ENCODE results near the gene CAPN8.

CAPN8 gene

GRCh38 chr1:223542831-223543230 lies 122.7 kb downstream of the CAPN8 start:
- Histone ChIP-seq H3K36me3 (ENCODE audit: control insufficient read depth, insufficient read depth, low read length) (no peaks in the 10 kb centered on the region), H3K27me3 (ENCODE audit: control insufficient read depth, insufficient read depth, low read length) (no peaks in the 10 kb centered on the region), H3K9me3 (ENCODE audit: control insufficient read depth, insufficient read depth, low read length) (no peaks in the 10 kb centered on the region), H3K4me1 (ENCODE audit: control insufficient read depth, insufficient read depth, low read length) (no peaks in the 10 kb centered on the region), H3K9ac (ENCODE audit: low read depth, low read length) (no peak overlapping the region), H3K27ac (ENCODE audit: low read depth, low read length) (no peak overlapping the region), H3K4me3 (ENCODE audit: low read depth, low read length) (no peak overlapping the region)

GRCh38 chr1:223540485-223541106 lies 124.9 kb downstream of the CAPN8 start:
- Histone ChIP-seq H3K4me1 (ENCODE audit: control insufficient read depth, insufficient read depth, low read length) (no peaks in the 10 kb centered on the region), H3K27ac (ENCODE audit: low read depth, low read length) (no peak overlapping the region), H3K4me3 (ENCODE audit: low read depth, low read length) (no peak overlapping the region), H3K36me3 (ENCODE audit: control insufficient read depth, insufficient read depth, low read length) (no peaks in the 10 kb centered on the region), H3K27me3 (ENCODE audit: control insufficient read depth, insufficient read depth, low read length) (no peaks in the 10 kb centered on the region), H3K9me3 (ENCODE audit: control insufficient read depth, insufficient read depth, low read length) (no peaks in the 10 kb centered on the region), H3K9ac (ENCODE audit: low read depth, low read length) (no peak overlapping the region)

GRCh38 chr1:223539750-223540149 lies 125.8 kb downstream of the CAPN8 start:
- H3K27ac ChIP-seq (ENCODE audit: low read depth, low read length): no peak overlapping the region
- H3K4me1 ChIP-seq (ENCODE audit: control insufficient read depth, insufficient read depth, low read length): no peaks in the 10 kb centered on the region
- no peak overlapping the region for H3K4me3 ChIP-seq (ENCODE audit: low read depth, low read length)
- H3K27me3 ChIP-seq (ENCODE audit: control insufficient read depth, insufficient read depth, low read length): no peaks in the 10 kb centered on the region
- no peaks in the 10 kb centered on the region for H3K9me3 ChIP-seq (ENCODE audit: control insufficient read depth, insufficient read depth, low read length)
- no peaks in the 10 kb centered on the region for H3K36me3 ChIP-seq (ENCODE audit: control insufficient read depth, insufficient read depth, low read length)
- no peak overlapping the region for H3K9ac ChIP-seq (ENCODE audit: low read depth, low read length)

DNA sequence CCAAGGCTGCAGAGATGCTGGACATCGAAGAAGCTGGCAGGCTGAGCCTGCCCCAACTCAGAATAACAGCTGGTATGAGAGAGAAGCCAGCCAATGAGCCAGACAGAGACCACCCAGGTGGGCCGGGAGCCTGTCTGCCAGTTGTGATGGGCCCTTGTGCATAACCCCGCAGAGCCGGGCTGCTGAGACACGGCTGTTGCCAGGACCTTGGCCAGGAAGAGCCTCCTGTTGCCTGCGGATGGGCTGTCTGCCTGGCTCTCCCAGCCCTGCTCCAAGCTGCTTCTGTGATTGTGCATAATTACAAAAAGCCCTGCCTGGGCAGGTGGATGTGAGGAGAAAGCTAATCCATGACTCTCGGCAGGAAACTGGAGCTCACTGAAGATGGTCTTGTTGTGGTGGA lies 126.5 kb downstream of the CAPN8 start:
- Histone ChIP-seq H3K4me3 (ENCODE audit: low read depth, low read length) (no peak overlapping the region), H3K4me1 (ENCODE audit: control insufficient read depth, insufficient read depth, low read length) (no peaks in the 10 kb centered on the region), H3K9ac (ENCODE audit: low read depth, low read length) (no peak overlapping the region), H3K9me3 (ENCODE audit: control insufficient read depth, insufficient read depth, low read length) (no peaks in the 10 kb centered on the region), H3K27ac (ENCODE audit: low read depth, low read length) (no peak overlapping the region), H3K36me3 (ENCODE audit: control insufficient read depth, insufficient read depth, low read length) (no peaks in the 10 kb centered on the region), H3K27me3 (ENCODE audit: control insufficient read depth, insufficient read depth, low read length) (no peaks in the 10 kb centered on the region)

- no peaks in the 10 kb centered on the region for H3K36me3 ChIP-seq (ENCODE audit: control insufficient read depth, insufficient read depth, low read length)
- H3K27me3 ChIP-seq (ENCODE audit: control insufficient read depth, insufficient read depth, low read length): no peaks in the 10 kb centered on the region
- H3K4me3 ChIP-seq (ENCODE audit: low read depth, low read length): no peak overlapping the region
- no peaks in the 10 kb centered on the region for H3K9me3 ChIP-seq (ENCODE audit: control insufficient read depth, insufficient read depth, low read length)
- H3K9ac ChIP-seq (ENCODE audit: low read depth, low read length): no peak overlapping the region
- no peaks in the 10 kb centered on the region for H3K4me1 ChIP-seq (ENCODE audit: control insufficient read depth, insufficient read depth, low read length)
- H3K27ac ChIP-seq (ENCODE audit: low read depth, low read length): no peak overlapping the region
Measured at GRCh38 chr1:223535319-223535718, 130.2 kb downstream of the CAPN8 start.

DNA sequence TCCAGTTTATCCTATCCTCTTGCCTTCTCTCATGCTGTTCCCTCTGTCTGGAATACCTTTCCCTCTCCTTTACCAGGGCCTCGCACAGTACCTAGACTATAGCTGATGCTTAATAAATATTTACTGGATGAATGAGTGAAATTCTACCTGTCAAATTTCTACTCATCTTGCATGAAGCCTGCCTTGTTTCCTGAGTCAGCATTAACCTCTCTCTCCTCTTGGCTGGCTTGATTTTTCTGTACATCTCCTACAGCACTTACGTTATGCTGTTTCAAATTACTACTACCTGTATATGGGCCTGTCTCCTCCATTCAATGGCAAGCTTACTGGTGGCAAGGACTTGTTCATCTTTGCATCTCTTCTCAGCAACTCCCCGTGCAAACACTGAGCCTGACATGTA lies 130.8 kb downstream of the CAPN8 start:
- Histone ChIP-seq H3K4me3 (ENCODE audit: low read depth, low read length) (no peak overlapping the region), H3K27ac (ENCODE audit: low read depth, low read length) (no peak overlapping the region), H3K9me3 (ENCODE audit: control insufficient read depth, insufficient read depth, low read length) (no peaks in the 10 kb centered on the region), H3K9ac (ENCODE audit: low read depth, low read length) (no peak overlapping the region), H3K4me1 (ENCODE audit: control insufficient read depth, insufficient read depth, low read length) (no peaks in the 10 kb centered on the region), H3K36me3 (ENCODE audit: control insufficient read depth, insufficient read depth, low read length) (no peaks in the 10 kb centered on the region), H3K27me3 (ENCODE audit: control insufficient read depth, insufficient read depth, low read length) (no peaks in the 10 kb centered on the region)

DNA sequence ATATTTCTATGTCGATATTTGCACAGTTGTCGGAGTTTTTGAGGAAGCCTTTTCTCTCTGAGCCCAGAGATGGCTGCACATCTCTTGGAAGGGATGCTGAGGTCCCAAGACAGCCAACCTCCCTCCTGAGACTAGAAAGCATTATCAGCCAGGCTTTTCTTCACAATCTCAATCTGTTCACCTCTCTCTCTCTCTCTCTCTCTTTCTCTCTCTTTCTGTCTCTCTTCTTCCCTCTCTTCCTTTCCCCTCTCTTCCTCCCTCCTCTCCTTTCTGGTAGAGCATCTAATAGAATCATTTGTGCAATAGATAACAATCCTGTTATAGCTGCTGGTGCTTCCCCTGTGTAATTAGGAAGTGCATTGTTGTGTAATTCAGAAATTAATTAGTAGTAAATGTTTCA lies 131.8 kb downstream of the CAPN8 start:
- Histone ChIP-seq H3K27me3 (ENCODE audit: control insufficient read depth, insufficient read depth, low read length) (no peaks in the 10 kb centered on the region), H3K27ac (ENCODE audit: low read depth, low read length) (no peak overlapping the region), H3K4me3 (ENCODE audit: low read depth, low read length) (no peak overlapping the region), H3K9me3 (ENCODE audit: control insufficient read depth, insufficient read depth, low read length) (no peaks in the 10 kb centered on the region), H3K36me3 (ENCODE audit: control insufficient read depth, insufficient read depth, low read length) (no peaks in the 10 kb centered on the region), H3K4me1 (ENCODE audit: control insufficient read depth, insufficient read depth, low read length) (no peaks in the 10 kb centered on the region), H3K9ac (ENCODE audit: low read depth, low read length) (no peak overlapping the region)

- no peaks in the 10 kb centered on the region for H3K27me3 ChIP-seq (ENCODE audit: control insufficient read depth, insufficient read depth, low read length)
- no peaks in the 10 kb centered on the region for H3K4me1 ChIP-seq (ENCODE audit: control insufficient read depth, insufficient read depth, low read length)
- H3K9ac ChIP-seq (ENCODE audit: low read depth, low read length): no peak overlapping the region
- H3K27ac ChIP-seq (ENCODE audit: low read depth, low read length): no peak overlapping the region
- no peaks in the 10 kb centered on the region for H3K9me3 ChIP-seq (ENCODE audit: control insufficient read depth, insufficient read depth, low read length)
- no peak overlapping the region for H3K4me3 ChIP-seq (ENCODE audit: low read depth, low read length)
- no peaks in the 10 kb centered on the region for H3K36me3 ChIP-seq (ENCODE audit: control insufficient read depth, insufficient read depth, low read length)
Measured at GRCh38 chr1:223531742-223532341, 133.7 kb downstream of the CAPN8 start.

GRCh38 chr1:223525957-223526356 lies 139.5 kb downstream of the CAPN8 start:
- H3K4me1 ChIP-seq (ENCODE audit: control insufficient read depth, insufficient read depth, low read length): no peaks in the 10 kb centered on the region
- H3K27me3 ChIP-seq (ENCODE audit: control insufficient read depth, insufficient read depth, low read length): no peaks in the 10 kb centered on the region
- no peak overlapping the region for H3K9ac ChIP-seq (ENCODE audit: low read depth, low read length)
- no peak overlapping the region for H3K4me3 ChIP-seq (ENCODE audit: low read depth, low read length)
- H3K9me3 ChIP-seq (ENCODE audit: control insufficient read depth, insufficient read depth, low read length): no peaks in the 10 kb centered on the region
- no peak overlapping the region for H3K27ac ChIP-seq (ENCODE audit: low read depth, low read length)
- H3K36me3 ChIP-seq (ENCODE audit: control insufficient read depth, insufficient read depth, low read length): no peaks in the 10 kb centered on the region

DNA sequence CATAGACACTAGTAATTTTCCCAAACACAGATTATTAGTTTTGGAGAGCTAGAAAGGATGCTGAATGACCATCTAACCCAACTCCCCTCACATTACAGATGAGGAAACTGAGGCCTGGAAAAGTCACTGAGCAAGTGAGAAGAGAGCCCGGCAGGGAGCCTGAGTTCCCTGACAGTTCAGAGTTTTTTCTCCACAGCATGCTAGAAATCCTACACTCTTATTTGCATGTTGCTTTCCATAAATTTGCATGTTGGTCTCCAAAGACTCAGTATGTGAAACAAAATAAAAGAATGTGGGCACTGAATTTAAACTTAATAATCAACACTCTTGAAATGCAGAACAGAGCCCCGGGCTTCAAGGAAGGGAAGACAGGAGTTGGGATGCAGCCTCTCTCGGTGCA lies 140.0 kb downstream of the CAPN8 start:
- Histone ChIP-seq H3K27ac (ENCODE audit: low read depth, low read length) (no peak overlapping the region), H3K36me3 (ENCODE audit: control insufficient read depth, insufficient read depth, low read length) (no peaks in the 10 kb centered on the region), H3K4me3 (ENCODE audit: low read depth, low read length) (no peak overlapping the region), H3K27me3 (ENCODE audit: control insufficient read depth, insufficient read depth, low read length) (no peaks in the 10 kb centered on the region), H3K4me1 (ENCODE audit: control insufficient read depth, insufficient read depth, low read length) (no peaks in the 10 kb centered on the region), H3K9ac (ENCODE audit: low read depth, low read length) (no peak overlapping the region), H3K9me3 (ENCODE audit: control insufficient read depth, insufficient read depth, low read length) (no peaks in the 10 kb centered on the region)

DNA sequence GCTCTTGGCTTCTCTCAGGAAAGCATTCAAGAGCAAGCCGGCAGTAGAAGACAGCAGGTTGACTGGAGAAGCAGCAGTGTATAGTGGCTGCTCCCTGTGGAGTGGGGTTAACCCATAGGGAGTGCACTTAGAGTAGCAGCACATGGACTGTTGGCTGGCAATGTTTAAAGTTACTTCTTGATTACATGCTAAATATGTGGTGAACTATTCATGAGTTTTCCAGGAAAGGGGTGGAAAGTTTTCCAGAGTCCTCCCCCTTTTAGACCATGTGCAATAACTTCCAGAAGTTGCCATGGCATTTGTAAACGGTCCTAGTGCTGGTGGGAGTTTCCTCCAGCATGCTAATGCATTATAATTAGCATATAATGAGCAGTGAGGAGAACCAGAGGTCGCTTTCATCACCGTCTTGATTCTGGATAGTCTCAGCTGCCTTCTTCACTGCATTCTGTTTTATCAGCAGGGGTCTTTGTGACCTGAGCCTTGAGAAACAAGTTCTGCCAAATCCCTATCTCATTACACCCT lies 140.5 kb downstream of the CAPN8 start:
- Histone ChIP-seq H3K4me3 (ENCODE audit: low read depth, low read length) (no peak overlapping the region), H3K9ac (ENCODE audit: low read depth, low read length) (no peak overlapping the region), H3K27me3 (ENCODE audit: control insufficient read depth, insufficient read depth, low read length) (no peaks in the 10 kb centered on the region), H3K27ac (ENCODE audit: low read depth, low read length) (no peak overlapping the region), H3K36me3 (ENCODE audit: control insufficient read depth, insufficient read depth, low read length) (no peaks in the 10 kb centered on the region), H3K9me3 (ENCODE audit: control insufficient read depth, insufficient read depth, low read length) (no peaks in the 10 kb centered on the region), H3K4me1 (ENCODE audit: control insufficient read depth, insufficient read depth, low read length) (no peaks in the 10 kb centered on the region)
